Activated naive CD4-positive, alpha-beta T cell treated with anti-CD3 and anti-CD28 coated beads, Interleukin-2, amount 50 U/mL, for 72 hours (primary cell): Measurements from ENCODE around the gene DHRS11. TPM values are rescaled to one million over a fixed set of nuclear protein-coding genes. Genes with fewer than 3 reads are reported as not detected.
A peak's percentile ranks its signal among the peaks of the same experiment; 100 is the strongest.
"Not testable (repeated sequence)": the region's sequence is repeated elsewhere in the genome, so short reads cannot be mapped to it uniquely, and the experiment has no call there.

Experiments
- ATAC-seq, 2 donors: fragments of 150-1000 bp; cut with Tn5 transposase; 2 replicates each; pipeline ENCODE4 v1.10.0; 2021; ENCODE audit warnings: mild to moderate bottlenecking in 2 of 2, moderate library complexity in 2 of 2
- DNase-seq, 2 donors: peaks; one replicate each; pipeline ENCODE4 v3.0.0; 2021 to 2022; ENCODE audit warnings: low spot score in 2 of 2
- H3K27ac Mint-ChIP-seq, 2 donors: one replicate each; pipeline ENCODE4 v1.8.0; 2022; ENCODE audit warnings: mild to moderate bottlenecking in 2 of 2, mixed read lengths in 2 of 2
- H3K36me3 Mint-ChIP-seq, 2 donors: one replicate each; pipeline ENCODE4 v1.8.0; 2022; ENCODE audit warnings: mixed read lengths in 2 of 2
- H3K9me3 Mint-ChIP-seq, 2 donors: one replicate each; pipeline ENCODE4 v1.8.0; 2022; ENCODE audit warnings: mixed read lengths in 2 of 2
- total RNA-seq, 2 donors: library from RNA; stranded (reverse); gene quantifications; one replicate each; pipeline ENCODE4 v1.2.3, GENCODE V29; 2022

DHRS11 gene
- total RNA-seq, 2 donors from 2014 or later, result 8.9 to 9.6 TPM

GRCh38 chr17:36602030-36602748 lies 10.5 kb downstream of the DHRS11 start:
- DNase-seq (peak in 1 of 2 donors; percentile 24), ATAC-seq (peak; percentile 11 to 17)
- peaks cover 16 to 17% of the 10 kb centered on the region in 2 donors for H3K36me3 Mint-ChIP-seq
- no peaks in the 10 kb centered on the region for H3K9me3 Mint-ChIP-seq
- H3K27ac Mint-ChIP-seq, result peak overlapping the region; percentile 67 to 92

- Mint-ChIP-seq H3K9me3 (no peaks in the 10 kb centered on the region), H3K36me3 (peaks cover 19 to 20% of the 10 kb centered on the region in 2 donors), H3K27ac (peak overlapping the region in 1 of 2 donors; percentile 92)
- ATAC-seq (peak; percentile 15 to 23), DNase-seq (peak in 1 of 2 donors; percentile 63)
Measured at GRCh38 chr17:36602924-36603384, 11.3 kb downstream of the DHRS11 start.

GRCh38 chr17:36605028-36605427 lies 13.3 kb downstream of the DHRS11 start:
- H3K36me3 Mint-ChIP-seq, result peaks cover 22 to 23% of the 10 kb centered on the region in 2 donors
- not testable (repeated sequence) for H3K9me3 Mint-ChIP-seq, ATAC-seq, DNase-seq
- peak overlapping the region in 1 of 2 donors; percentile 1 for H3K27ac Mint-ChIP-seq

- ATAC-seq, result no peak
- Mint-ChIP-seq H3K27ac (no peak overlapping the region), H3K36me3 (peaks cover 13 to 23% of the 10 kb centered on the region in 2 donors), H3K9me3 (no peaks in the 10 kb centered on the region)
- no peak for DNase-seq
Measured at GRCh38 chr17:36608280-36608679, 16.6 kb downstream of the DHRS11 start.

GRCh38 chr17:36608794-36609497 lies 17.3 kb downstream of the DHRS11 start:
- Mint-ChIP-seq H3K27ac (no peak overlapping the region), H3K9me3 (no peaks in the 10 kb centered on the region), H3K36me3 (peaks cover 10 to 23% of the 10 kb centered on the region in 2 donors)
- ATAC-seq (peak; percentile 20 to 40), DNase-seq (no peak)

- no peak overlapping the region for H3K27ac Mint-ChIP-seq
- H3K36me3 Mint-ChIP-seq, result peaks cover 5 to 18% of the 10 kb centered on the region in 2 donors
- H3K9me3 Mint-ChIP-seq, result no peaks in the 10 kb centered on the region
- ATAC-seq (no peak), DNase-seq (no peak)
Measured at GRCh38 chr17:36609498-36609862, 17.8 kb downstream of the DHRS11 start.

- no peaks in the 10 kb centered on the region for H3K9me3 Mint-ChIP-seq
- H3K36me3 Mint-ChIP-seq, result peaks cover 5 to 13% of the 10 kb centered on the region in 2 donors
- ATAC-seq (no peak), DNase-seq (no peak)
- H3K27ac Mint-ChIP-seq, result no peak overlapping the region
Measured at GRCh38 chr17:36610474-36610873, 18.8 kb downstream of the DHRS11 start.

- DNase-seq, result no peak
- Mint-ChIP-seq H3K27ac (no peak overlapping the region), H3K9me3 (no peaks in the 10 kb centered on the region), H3K36me3 (peaks cover 5 to 6% of the 10 kb centered on the region in 2 donors)
- no peak for ATAC-seq
Measured at GRCh38 chr17:36611345-36612072, 19.8 kb downstream of the DHRS11 start.

- ATAC-seq (no peak), DNase-seq (no peak)
- no peaks in the 10 kb centered on the region for H3K9me3 Mint-ChIP-seq
Measured at GRCh38 chr17:36612323-36612722, 20.6 kb downstream of the DHRS11 start.

GRCh38 chr17:36613155-36613554 lies 21.5 kb downstream of the DHRS11 start:
- DNase-seq (no peak), ATAC-seq (no peak)
- Mint-ChIP-seq H3K9me3 (no peaks in the 10 kb centered on the region), H3K27ac (no peak overlapping the region), H3K36me3 (peaks cover under 1% of the 10 kb centered on the region in 2 donors)

More at GRCh38 chr17:36612323-36612722, 20.6 kb downstream of the DHRS11 start:
- Mint-ChIP-seq H3K27ac (no peak overlapping the region), H3K36me3 (peaks cover 5 to 6% of the 10 kb centered on the region in 2 donors)

GRCh38 chr17:36614081-36614480 lies 22.4 kb downstream of the DHRS11 start:
- Mint-ChIP-seq H3K27ac (no peak overlapping the region), H3K9me3 (no peaks in the 10 kb centered on the region), H3K36me3 (no peaks in the 10 kb centered on the region)
- DNase-seq (no peak), ATAC-seq (no peak)

GRCh38 chr17:36614933-36615332 lies 23.3 kb downstream of the DHRS11 start:
- no peak for ATAC-seq
- no peak for DNase-seq
- H3K27ac Mint-ChIP-seq, result no peak overlapping the region
- no peaks in the 10 kb centered on the region for H3K9me3 Mint-ChIP-seq
- H3K36me3 Mint-ChIP-seq, result no peaks in the 10 kb centered on the region

GRCh38 chr17:36616061-36617029 lies 24.7 kb downstream of the DHRS11 start:
- Mint-ChIP-seq H3K9me3 (no peaks in the 10 kb centered on the region), H3K36me3 (no peaks in the 10 kb centered on the region), H3K27ac (no peak overlapping the region)
- ATAC-seq (no peak), DNase-seq (no peak)

- DNase-seq (no peak), ATAC-seq (no peak)
- Mint-ChIP-seq H3K9me3 (no peaks in the 10 kb centered on the region), H3K27ac (no peak overlapping the region), H3K36me3 (no peaks in the 10 kb centered on the region)
Measured at GRCh38 chr17:36617773-36618172, 26.1 kb downstream of the DHRS11 start.

GRCh38 chr17:36623281-36623680 lies 31.6 kb downstream of the DHRS11 start:
- Mint-ChIP-seq H3K36me3 (no peaks in the 10 kb centered on the region), H3K27ac (no peak overlapping the region), H3K9me3 (no peaks in the 10 kb centered on the region)
- ATAC-seq (no peak), DNase-seq (no peak)

- no peaks in the 10 kb centered on the region for H3K36me3 Mint-ChIP-seq
- no peak for ATAC-seq
Measured at GRCh38 chr17:36625188-36625587, 33.5 kb downstream of the DHRS11 start.

More at GRCh38 chr17:36625188-36625587, 33.5 kb downstream of the DHRS11 start:
- H3K27ac Mint-ChIP-seq, result peak overlapping the region in 1 of 2 donors; percentile 85
- no peak for DNase-seq
- no peaks in the 10 kb centered on the region for H3K9me3 Mint-ChIP-seq
